GM21737 (cell line): ENCODE results near the gene PACSIN2.
A peak's percentile ranks its signal among the peaks of the same experiment; 100 is the strongest.
"Not testable (repeated sequence)": the region's sequence is repeated elsewhere in the genome, so short reads cannot be mapped to it uniquely, and the experiment has no call there.

ENCODE experiments used
- ATAC-seq: cut with Tn5 transposase; IDR thresholded peaks from one replicate; pipeline ENCODE4 v1.9.1; 2021; ENCODE audit warnings: mild to moderate bottlenecking, moderate library complexity; ENCODE audit not compliant: unreplicated experiment

Gene PACSIN2

DNA sequence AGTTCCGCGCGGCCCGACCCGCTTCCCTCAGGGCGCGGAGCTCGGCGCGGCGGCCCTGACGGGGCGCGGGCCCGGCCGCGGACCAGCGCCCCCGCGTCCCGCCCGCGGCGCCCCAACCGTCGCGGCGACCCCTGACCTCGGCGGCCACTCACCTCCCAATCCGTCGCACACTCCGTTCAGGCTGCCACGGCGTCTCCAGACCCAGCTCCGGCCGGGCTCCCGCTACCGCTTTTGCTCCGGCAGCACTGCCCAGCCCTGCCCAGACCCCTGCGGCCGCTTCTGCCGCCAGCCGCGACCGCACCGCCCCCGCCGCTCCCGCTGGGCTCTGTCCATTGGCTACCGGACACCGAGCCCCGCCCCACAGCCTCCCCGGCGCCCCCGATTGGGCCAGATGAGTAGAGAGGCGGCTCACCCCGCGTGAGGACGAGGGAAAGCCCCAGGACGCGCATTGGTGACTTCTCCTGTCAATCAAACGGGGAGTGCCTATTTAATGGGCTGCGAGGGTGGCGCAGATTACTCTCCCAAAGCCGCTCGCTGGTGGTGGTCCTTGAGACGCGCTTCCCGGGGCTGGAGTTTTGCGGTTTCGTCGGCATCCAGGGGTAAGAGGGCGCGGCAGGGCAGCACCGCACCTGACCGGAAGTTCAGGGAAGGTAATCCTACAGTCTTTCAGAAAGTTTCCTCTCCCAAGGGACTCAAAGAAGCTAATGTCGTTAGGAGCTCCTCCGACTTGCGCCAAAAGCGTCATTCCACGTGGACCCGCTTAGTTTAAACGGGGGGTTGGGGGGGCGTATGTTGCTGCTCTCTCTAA, at the start of gene PACSIN2:
PACSIN2 (minus strand) TSS at position 281 of the 808 bp plus-strand sequence. CDS start 103,069 bp downstream, outside the sequence.
- peak; percentile 92 for ATAC-seq

- ATAC-seq: no peak
Measured at GRCh38 chr22:43060183-43060582, 45.2 kb upstream of the PACSIN2 start.

DNA sequence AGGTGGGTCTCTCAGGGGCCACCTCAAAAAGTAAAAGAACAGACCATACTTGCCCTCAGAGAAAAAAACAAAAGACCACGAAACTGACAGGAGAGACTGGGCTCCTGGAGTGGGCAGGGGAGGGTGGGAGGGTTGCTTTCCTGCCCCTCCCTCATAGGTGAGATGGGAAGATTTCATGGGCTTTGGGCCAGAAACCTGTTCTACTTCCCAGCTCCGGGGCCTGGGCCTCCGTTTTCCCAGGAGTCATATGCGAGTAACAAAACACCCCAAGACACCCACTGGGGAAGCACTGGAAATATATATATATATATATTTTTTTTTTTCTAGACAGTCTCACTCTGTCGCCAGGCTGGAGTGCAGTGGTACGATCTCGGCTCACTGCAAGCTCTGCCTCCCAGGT, 42.7 kb upstream of the PACSIN2 start:
- ATAC-seq: no peak

DNA sequence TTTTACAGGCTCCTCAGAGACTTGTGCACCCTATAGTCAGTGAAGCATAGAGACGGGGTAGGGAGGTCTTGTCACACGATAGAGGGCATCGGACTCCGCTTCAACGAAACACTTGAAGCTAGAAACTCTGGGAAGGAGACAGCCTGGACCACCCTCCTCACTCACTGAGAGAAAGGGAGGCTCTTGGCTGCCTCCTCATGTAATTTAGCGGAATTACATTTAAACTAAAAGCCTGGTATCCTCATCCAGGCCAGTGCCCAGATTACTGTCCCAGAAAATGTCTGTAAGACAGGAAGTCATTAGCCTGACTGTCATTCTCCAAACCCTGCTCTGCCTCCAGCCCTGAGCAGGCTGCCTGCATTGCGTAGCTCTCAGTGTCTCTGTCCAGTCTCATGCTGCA, 38.2 kb upstream of the PACSIN2 start:
- ATAC-seq: no peak

DNA sequence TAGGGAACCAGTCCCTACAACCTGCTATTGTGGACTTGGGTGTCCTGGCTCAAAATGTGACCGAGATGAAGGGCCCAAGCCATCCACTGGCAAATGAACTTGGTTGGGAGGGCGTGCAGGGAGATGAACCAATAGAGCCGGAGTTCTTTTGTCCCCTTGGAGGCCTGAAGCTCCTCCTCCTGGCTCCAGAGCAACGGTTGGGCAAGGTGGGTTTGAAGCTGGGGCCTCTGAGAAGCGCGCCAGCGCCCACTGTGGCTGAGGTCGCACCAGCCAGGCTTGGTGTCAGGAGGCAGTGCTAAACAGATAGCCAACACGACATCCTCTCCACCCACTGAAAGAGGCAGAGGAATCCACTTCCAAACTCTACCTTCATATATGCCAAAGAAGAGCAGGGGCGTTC, 36.0 kb upstream of the PACSIN2 start:
- no peak for ATAC-seq

GRCh38 chr22:43047605-43048004, 32.7 kb upstream of the PACSIN2 start:
- ATAC-seq: no peak

DNA sequence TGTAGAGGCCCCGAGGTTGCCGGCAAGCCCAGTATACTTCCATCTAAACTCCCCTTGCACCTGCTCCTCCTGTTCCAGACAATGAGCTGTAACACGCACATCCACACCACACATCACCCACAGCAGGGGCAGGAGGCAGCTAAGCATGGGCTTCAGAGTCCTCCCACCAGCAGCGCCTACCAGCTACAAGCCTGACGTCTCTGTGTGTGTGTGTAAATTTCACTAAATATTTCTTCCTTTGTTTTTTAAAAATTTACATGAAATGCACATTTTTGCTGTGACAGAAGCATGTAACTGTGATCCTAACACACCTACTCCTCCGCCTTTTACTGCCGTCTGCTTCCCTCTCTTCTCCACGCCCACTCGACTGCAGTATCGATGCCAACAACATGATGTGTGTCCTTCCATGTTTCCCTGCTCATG, 29.4 kb upstream of the PACSIN2 start:
- ATAC-seq: no peak

DNA sequence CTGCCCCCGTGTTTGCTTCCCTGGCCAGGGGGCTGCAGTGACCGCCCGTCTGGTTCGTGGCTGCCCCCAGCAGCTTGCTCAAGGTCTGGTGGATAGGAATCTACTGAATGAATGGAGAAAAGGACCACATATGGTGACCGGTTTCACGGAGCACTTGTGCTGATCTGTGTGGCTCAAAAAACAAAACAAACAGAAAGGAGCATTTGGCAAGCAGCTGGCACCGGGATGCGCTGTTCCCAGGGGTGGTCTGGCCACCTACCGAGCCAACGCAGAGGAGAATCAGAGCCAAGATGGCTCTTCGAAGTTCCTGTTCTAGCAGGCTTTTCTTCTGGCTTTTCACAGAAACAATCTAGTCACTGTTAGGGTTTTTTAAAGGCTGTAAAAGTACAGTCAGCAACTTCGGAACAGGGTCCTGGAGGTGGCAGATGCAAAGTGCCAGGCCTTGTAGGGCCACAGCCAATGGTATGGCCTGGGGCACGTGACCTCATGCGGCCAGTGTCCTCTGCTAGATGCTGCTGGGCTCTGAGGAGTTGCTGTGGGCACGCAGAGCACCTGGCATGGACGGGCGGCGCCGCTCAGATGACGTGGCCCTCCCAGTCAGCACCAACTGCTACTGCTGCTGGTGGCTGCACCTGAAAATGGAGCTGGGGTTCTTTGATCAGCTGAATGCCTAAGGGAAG, 27.3 kb upstream of the PACSIN2 start:
- ATAC-seq: no peak

DNA sequence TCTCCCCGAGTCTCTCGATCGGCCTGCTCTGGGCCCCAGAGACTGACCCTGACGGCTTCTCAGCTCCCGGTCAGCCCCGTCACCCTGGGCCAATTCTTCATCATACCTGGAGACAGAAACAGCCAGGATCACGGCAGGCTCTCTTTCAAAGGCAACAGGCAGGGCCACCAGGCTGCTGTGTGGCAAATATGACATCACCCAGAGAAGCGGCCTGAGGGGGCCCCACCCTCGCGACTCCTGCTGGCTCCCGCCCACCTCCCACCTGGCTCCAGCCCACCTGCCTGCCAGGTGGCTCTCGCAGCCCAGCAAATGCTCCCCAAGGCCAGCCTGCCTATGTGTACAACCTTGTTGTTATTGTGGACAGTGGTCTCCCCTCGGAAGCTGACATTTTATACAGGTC, 24.9 kb upstream of the PACSIN2 start:
- ATAC-seq: no peak

- no peak for ATAC-seq
Measured at GRCh38 chr22:43038325-43038724, 23.4 kb upstream of the PACSIN2 start.

GRCh38 chr22:43036282-43036829, 21.4 kb upstream of the PACSIN2 start:
- no peak for ATAC-seq

DNA sequence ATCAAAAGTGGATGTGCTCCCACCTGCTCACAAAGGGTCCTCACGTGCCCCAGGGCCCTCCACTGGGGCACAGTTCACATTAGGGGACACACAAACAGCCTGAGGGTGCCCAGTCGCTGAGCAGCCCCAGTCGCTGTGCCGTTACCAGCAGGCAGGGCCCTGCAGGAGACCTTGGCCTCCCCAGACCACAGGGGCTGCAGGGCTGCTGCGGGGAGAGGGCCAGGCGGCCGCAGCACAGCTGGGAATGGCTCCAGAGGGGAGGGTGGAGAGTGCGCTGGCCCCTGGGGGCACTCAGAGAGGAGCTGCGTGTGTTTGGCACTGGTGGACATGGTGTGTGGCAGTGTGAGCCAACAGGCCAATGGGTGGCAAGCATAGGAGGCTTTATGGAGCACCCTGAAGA, 20.3 kb upstream of the PACSIN2 start:
- ATAC-seq: no peak

- no peak for ATAC-seq
Measured at GRCh38 chr22:43031617-43032016, 16.7 kb upstream of the PACSIN2 start.

DNA sequence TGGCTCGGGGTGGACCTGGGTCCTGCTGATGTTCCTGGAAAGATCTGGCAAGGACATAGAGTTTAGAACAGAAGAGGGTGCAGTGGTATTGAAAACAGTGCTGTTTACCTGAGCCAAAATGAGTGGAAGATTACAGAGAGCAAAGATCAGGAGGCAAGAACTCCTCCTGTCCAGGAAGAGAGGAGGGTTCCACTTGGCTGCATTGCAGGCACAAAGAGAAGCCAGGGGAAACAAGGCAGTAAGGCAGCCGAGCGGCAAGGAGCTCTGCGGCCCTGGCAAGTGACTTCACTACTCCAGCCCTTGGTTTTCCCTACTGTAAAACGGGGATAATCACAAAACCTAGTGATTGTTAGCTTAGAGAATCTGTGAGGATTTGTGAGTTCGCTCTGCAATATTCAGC, 3.7 kb upstream of the PACSIN2 start:
- no peak for ATAC-seq

GRCh38 chr22:43017525-43018460, 2.8 kb upstream of the PACSIN2 start:
- no peak for ATAC-seq

DNA sequence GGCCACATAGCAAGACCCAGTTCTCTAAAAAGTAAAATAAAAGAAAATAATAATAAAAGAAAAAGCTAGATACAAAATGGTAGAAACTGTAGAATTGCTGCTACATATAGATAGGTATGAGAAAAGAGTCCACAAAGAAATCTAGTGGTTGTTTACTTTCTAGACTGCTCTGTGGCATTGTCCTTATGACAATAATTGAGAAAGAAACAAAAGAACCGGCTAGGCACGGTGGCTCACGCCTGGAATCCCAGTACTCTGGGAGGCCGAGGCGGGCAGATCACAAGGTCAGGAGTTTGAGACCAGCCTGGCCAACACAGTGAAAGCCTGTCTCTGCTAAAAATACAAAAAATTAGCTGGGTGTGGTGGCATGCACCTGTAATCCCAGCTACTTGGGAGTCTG, 1.2 kb upstream of the PACSIN2 start:
- not testable (repeated sequence) for ATAC-seq

GRCh38 chr22:43015677-43016042, 711 bp upstream of the PACSIN2 start:
- ATAC-seq: no peak

DNA sequence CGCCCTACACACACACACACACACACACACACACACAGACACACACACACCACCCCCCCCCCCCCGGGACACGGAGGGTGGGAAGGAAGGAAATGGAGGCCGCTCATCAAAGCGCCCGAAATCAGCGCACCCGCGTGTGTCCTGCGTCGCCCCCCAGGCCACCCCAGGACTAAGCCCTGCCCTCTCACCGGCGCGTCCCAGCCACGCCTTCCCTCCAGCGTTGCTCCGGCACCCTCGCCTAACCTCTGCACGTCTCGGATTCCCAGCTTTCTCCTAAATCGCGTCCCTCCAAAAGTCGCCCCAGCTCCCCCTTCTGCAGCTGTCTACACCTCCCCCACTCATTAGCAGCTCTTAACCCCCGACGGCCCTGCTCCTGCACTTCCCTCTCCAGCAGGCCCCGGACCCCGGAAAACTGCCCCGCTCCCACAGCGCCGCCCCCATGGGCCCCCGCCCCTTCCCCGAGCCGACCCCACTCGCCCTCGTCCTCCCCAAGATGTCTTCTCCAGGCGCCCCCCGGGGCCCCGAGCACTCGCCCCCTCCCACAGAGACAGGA, 557 bp downstream of the PACSIN2 start:
- ATAC-seq: no peak

GRCh38 chr22:43013355-43014315, 1.3 kb downstream of the PACSIN2 start:
- ATAC-seq: no peak

DNA sequence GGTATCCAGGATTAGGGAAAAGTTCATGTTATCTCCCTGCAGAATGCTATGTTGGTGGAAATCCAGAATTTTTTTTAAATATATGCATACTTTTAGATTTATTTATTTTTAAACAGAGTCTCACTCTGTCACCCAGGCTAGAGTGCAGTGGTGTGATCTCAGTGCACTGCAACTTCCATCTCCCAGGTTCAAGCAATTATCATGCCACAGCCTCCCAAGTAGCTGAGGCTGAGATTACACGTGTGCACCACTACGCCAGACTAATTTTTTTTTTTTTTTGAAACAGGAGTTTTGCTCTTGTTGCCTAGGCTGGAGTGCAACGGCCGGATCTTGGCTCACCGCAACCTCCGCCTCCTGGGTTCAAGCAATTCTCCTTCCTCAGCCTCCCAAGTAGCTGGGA, 2.6 kb downstream of the PACSIN2 start:
- ATAC-seq: no peak
